PC-9 (cell line): ENCODE data around the gene SEMA6A. TPM values are rescaled to one million over a fixed set of nuclear protein-coding genes. Genes with fewer than 3 reads are reported as not detected.

Experiments used
- BruUV-seq: library from RNA; stranded (reverse); fragments of 400-500 nt; replicated peaks from 2 replicates; lab custom pipeline; 2021; lab: Mats Ljungman, UMichigan
- CTCF ChIA-PET: fragments of 300-600 bp; sonication (Branson Sonifier 250); formaldehyde crosslinking; loops from one replicate; lab custom pipeline; 2022; ENCODE audit warnings: antibody characterized with exemption; lab: Charles Lee
- POLR2A ChIA-PET: fragments of 300-600 bp; sonication (Branson Sonifier 250); formaldehyde crosslinking; loops from one replicate; lab custom pipeline; 2022; ENCODE audit warnings: antibody characterized with exemption; ENCODE audit not compliant: unreplicated experiment; lab: Charles Lee
- DNase-seq, 2 experiments: peaks; one replicate each; pipeline versions ENCODE4 v3.0.0 to v3.0.0-alpha.2; 2015 to 2022; ENCODE audit warnings: mixed read lengths in 1 of 2
- H2AFZ ChIP-seq: fragments of 200-600 bp; sonication (generic); 2 replicates; pipeline ENCODE4 v1.8.1; 2017; ENCODE audit warnings: antibody characterized with exemption
- H3F3A ChIP-seq: fragments of 200-600 bp; sonication (generic); 2 replicates; pipeline ENCODE4 v1.8.1; 2017; ENCODE audit warnings: antibody characterized with exemption, mild to moderate bottlenecking, low read depth; ENCODE audit not compliant: insufficient read depth
- H3K27ac ChIP-seq: fragments of 200-600 bp; sonication (generic); 2 replicates; pipeline ENCODE4 v1.6.1; 2016; ENCODE audit warnings: mixed run types
- H3K27me3 ChIP-seq: fragments of 200-600 bp; sonication (generic); 2 replicates; pipeline ENCODE4 v1.6.1; 2016; ENCODE audit warnings: low read depth, mixed run types; ENCODE audit not compliant: insufficient read depth
- H3K36me3 ChIP-seq: fragments of 200-600 bp; sonication (generic); 2 replicates; pipeline ENCODE4 v1.6.1; 2016; ENCODE audit warnings: low read depth, mixed run types
- H3K4me1 ChIP-seq: fragments of 200-600 bp; sonication (generic); replicated peaks from 2 replicates; pipeline ENCODE4 v1.6.1; 2016; ENCODE audit warnings: mixed run types; ENCODE audit not compliant: insufficient read depth
- H3K4me2 ChIP-seq: fragments of 200-600 bp; sonication (generic); 2 replicates; pipeline ENCODE4 v1.6.1; 2017; ENCODE audit warnings: mixed run types
- H3K4me3 ChIP-seq: fragments of 200-600 bp; sonication (generic); 2 replicates; pipeline ENCODE4 v1.6.1; 2016; ENCODE audit warnings: mixed run types
- H3K79me2 ChIP-seq: fragments of 200-600 bp; sonication (generic); 2 replicates; pipeline ENCODE4 v1.6.1; 2017; ENCODE audit warnings: low read depth, mixed run types
- H3K9me2 ChIP-seq: fragments of 200-600 bp; sonication (generic); 2 replicates; pipeline ENCODE4 v1.8.1; 2017; ENCODE audit warnings: mild to moderate bottlenecking; ENCODE audit not compliant: insufficient read depth
- H3K9me3 ChIP-seq: fragments of 200-600 bp; sonication (generic); 2 replicates; pipeline ENCODE4 v1.8.1; 2016; ENCODE audit warnings: low read depth; ENCODE audit not compliant: insufficient read depth
- H4K20me1 ChIP-seq: fragments of 200-600 bp; sonication (generic); 2 replicates; pipeline ENCODE4 v1.8.1; 2017; ENCODE audit not compliant: insufficient read depth
- CTCF ChIP-seq: fragments of 200-600 bp; sonication (generic); conservative IDR thresholded peaks from 2 replicates; pipeline ENCODE4 v1.6.1; 2017; ENCODE audit warnings: mixed run types, antibody characterized with exemption, mild to moderate bottlenecking, moderate library complexity
- EZH2 ChIP-seq: fragments of 200-600 bp; sonication (generic); IDR thresholded peaks from 2 replicates; pipeline ENCODE4 v1.8.0; 2017; ENCODE audit warnings: antibody characterized with exemption, low read depth
- intact Hi-C: fragments of 100-400 bp; cut with micrococcal nuclease; formaldehyde crosslinking; loops from one replicate; pipeline ENCODE4 v1.10.0; 2022; ENCODE audit not compliant: unreplicated experiment
- total RNA-seq: library from RNA; stranded (reverse); gene quantifications from 2 replicates; pipeline ENCODE4 v1.2.3, GENCODE V29; 2021

Gene SEMA6A
- total RNA-seq, 1 experiment from 2014 or later: not detected

GRCh38 chr5:116498503-116499048 is 76.0 kb downstream of the SEMA6A start:
- POLR2A ChIA-PET: no interaction called here
- CTCF ChIA-PET: no interaction called here
- intact Hi-C loops: no loop called here
- no peaks in the 10 kb centered on the region for H3F3A ChIP-seq
- H3K27me3 ChIP-seq: peaks cover 32% of the 10 kb centered on the region
- H3K36me3 ChIP-seq: no peaks in the 10 kb centered on the region
- H3K9me2 ChIP-seq: no peaks in the 10 kb centered on the region
- no peak for TF ChIP-seq EZH2
- no peak for TF ChIP-seq CTCF
- no TSS peak for BruUV-seq
- DNase-seq: no peak
- no peaks in the 10 kb centered on the region for H3K9me3 ChIP-seq
- no peaks in the 10 kb centered on the region for H3K4me1 ChIP-seq
- H3K4me2 ChIP-seq: no peak overlapping the region
- H3K27ac ChIP-seq: no peak overlapping the region
- no peak overlapping the region for H2AFZ ChIP-seq
- H4K20me1 ChIP-seq: no peaks in the 10 kb centered on the region
- no peak overlapping the region for H3K4me3 ChIP-seq
- no peaks in the 10 kb centered on the region for H3K79me2 ChIP-seq

GRCh38 chr5:116497631-116498030 is 77.0 kb downstream of the SEMA6A start:
- no peak overlapping the region for H2AFZ ChIP-seq
- no peaks in the 10 kb centered on the region for H3K9me3 ChIP-seq
- no peaks in the 10 kb centered on the region for H3K9me2 ChIP-seq
- no TSS peak for BruUV-seq
- CTCF ChIA-PET: no interaction called here
- no peak for TF ChIP-seq CTCF
- TF ChIP-seq EZH2: no peak
- H3K4me2 ChIP-seq: no peak overlapping the region
- DNase-seq: no peak
- no peaks in the 10 kb centered on the region for H3K4me1 ChIP-seq
- H3K27ac ChIP-seq: no peak overlapping the region
- no peaks in the 10 kb centered on the region for H4K20me1 ChIP-seq
- no peak overlapping the region for H3K4me3 ChIP-seq
- no peaks in the 10 kb centered on the region for H3K36me3 ChIP-seq
- H3K27me3 ChIP-seq: peaks cover 32% of the 10 kb centered on the region
- no peaks in the 10 kb centered on the region for H3K79me2 ChIP-seq
- intact Hi-C loops: no loop called here
- POLR2A ChIA-PET: no interaction called here
- no peaks in the 10 kb centered on the region for H3F3A ChIP-seq

DNA sequence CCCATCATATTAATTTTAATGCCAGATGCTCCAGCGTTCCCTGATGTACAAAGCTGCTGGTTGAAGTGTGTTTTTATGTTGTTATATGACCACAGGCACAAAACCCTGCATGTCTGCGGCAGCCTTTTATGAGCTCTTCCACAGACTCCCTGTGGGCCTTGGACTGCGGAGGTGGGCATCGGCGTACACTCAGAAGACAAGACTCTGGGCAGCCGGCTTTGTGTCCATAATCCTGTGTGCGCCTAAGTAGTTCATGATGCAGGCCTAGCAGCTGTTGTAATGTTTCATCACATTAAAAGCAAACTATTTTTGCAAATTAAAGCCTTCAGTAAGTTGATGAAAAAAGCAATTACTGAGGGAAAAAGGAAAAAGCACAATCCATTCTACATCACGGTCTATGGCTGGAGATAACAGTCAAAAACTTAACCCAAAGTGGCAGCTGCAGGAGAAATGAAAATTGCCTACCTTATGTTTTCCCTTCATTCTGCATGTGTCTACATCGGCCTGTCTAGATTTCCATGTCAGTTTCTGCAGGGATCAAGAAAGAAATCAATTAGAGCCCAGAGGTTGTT is 78.8 kb downstream of the SEMA6A start:
- Histone ChIP-seq H3K79me2 (no peaks in the 10 kb centered on the region), H3K4me1 (no peaks in the 10 kb centered on the region), H3K27me3 (peaks cover 29% of the 10 kb centered on the region), H3K4me2 (no peak overlapping the region), H4K20me1 (no peaks in the 10 kb centered on the region), H3K27ac (no peak overlapping the region), H3F3A (no peaks in the 10 kb centered on the region), H2AFZ (no peak overlapping the region), H3K36me3 (no peaks in the 10 kb centered on the region), H3K4me3 (no peak overlapping the region), H3K9me3 (no peaks in the 10 kb centered on the region), H3K9me2 (no peaks in the 10 kb centered on the region)
- ChIA-PET CTCF (no interaction called here), POLR2A (no interaction called here)
- TF ChIP-seq CTCF: no peak
- TF ChIP-seq EZH2: no peak
- no TSS peak for BruUV-seq
- DNase-seq: no peak
- intact Hi-C loops: no loop called here
